HepG2 (cell line): ENCODE data around the gene GNG3. TPM values are rescaled to one million over a fixed set of nuclear protein-coding genes. Genes with fewer than 3 reads are reported as not detected.

Experiments
- ARID2 ChIP-seq: sonication (generic); formaldehyde crosslinking; IDR thresholded peaks from 2 replicates; pipeline ENCODE4 v1.8.1; 2022; ENCODE audit warnings: mild to moderate bottlenecking, missing genetic modification reagents, borderline replicate concordance
- CREB3 ChIP-seq: sonication (generic); formaldehyde crosslinking; IDR thresholded peaks from 2 replicates; pipeline ENCODE4 v1.5.0; 2020; ENCODE audit warnings: missing genetic modification reagents
- FOXK1 ChIP-seq: sonication (generic); formaldehyde crosslinking; IDR thresholded peaks from 2 replicates; pipeline ENCODE4 v1.4.0; 2020; ENCODE audit warnings: low read depth, missing genetic modification reagents, borderline replicate concordance
- HHEX ChIP-seq: IDR thresholded peaks from 2 replicates; pipeline ENCODE4 v1.6.1; 2016; ENCODE audit warnings: control low read depth
- KDM5A ChIP-seq: fragments of 200-600 bp; sonication (generic); IDR thresholded peaks from 2 replicates; pipeline ENCODE4 v1.7.0; 2018; ENCODE audit warnings: antibody characterized with exemption, mild to moderate bottlenecking, low read length, borderline replicate concordance
- KLF11 ChIP-seq: IDR thresholded peaks from 2 replicates; pipeline ENCODE4 v1.6.1; 2016; ENCODE audit warnings: missing compliant biosample characterization
- ONECUT2 ChIP-seq: sonication (generic); formaldehyde crosslinking; IDR thresholded peaks from 2 replicates; pipeline ENCODE4 v1.4.0; 2020; ENCODE audit warnings: missing genetic modification reagents
- PBX2 ChIP-seq: IDR thresholded peaks from 2 replicates; pipeline ENCODE4 v1.6.1; 2016; ENCODE audit warnings: control low read depth
- THAP9 ChIP-seq: sonication (generic); formaldehyde crosslinking; IDR thresholded peaks from 2 replicates; pipeline ENCODE4; 2020; ENCODE audit warnings: missing genetic modification reagents, mild to moderate bottlenecking, borderline replicate concordance
- ZBTB26 ChIP-seq: IDR thresholded peaks from 2 replicates; pipeline ENCODE4 v1.6.1; 2016; ENCODE audit warnings: missing compliant biosample characterization, missing genetic modification reagents, borderline replicate concordance
- ZBTB34 ChIP-seq: sonication (generic); formaldehyde crosslinking; IDR thresholded peaks from 2 replicates; pipeline ENCODE4 v1.8.0; 2022; ENCODE audit warnings: mild to moderate bottlenecking, missing genetic modification reagents
- ZNF20 ChIP-seq: sonication (generic); formaldehyde crosslinking; IDR thresholded peaks from 2 replicates; pipeline ENCODE4 v1.4.0; 2020; ENCODE audit warnings: mild to moderate bottlenecking, moderate library complexity, missing genetic modification reagents
- ZNF235 ChIP-seq: sonication (generic); formaldehyde crosslinking; IDR thresholded peaks from 2 replicates; pipeline ENCODE4 v1.8.1; 2023; ENCODE audit warnings: mild to moderate bottlenecking, missing genetic modification reagents, borderline replicate concordance
- ZNF362 ChIP-seq: sonication (generic); formaldehyde crosslinking; IDR thresholded peaks from 2 replicates; pipeline ENCODE4 v1.4.0; 2020; ENCODE audit warnings: missing genetic modification reagents, mild to moderate bottlenecking, borderline replicate concordance
- ZNF891 ChIP-seq: sonication (generic); formaldehyde crosslinking; IDR thresholded peaks from 2 replicates; pipeline ENCODE4 v1.5.0; 2020; ENCODE audit warnings: mild to moderate bottlenecking, missing genetic modification reagents
- ZUFSP ChIP-seq: sonication (generic); formaldehyde crosslinking; IDR thresholded peaks from 2 replicates; pipeline ENCODE4 v1.9.0; 2021; ENCODE audit warnings: missing genetic modification reagents, mild to moderate bottlenecking, borderline replicate concordance
- polyA plus RNA-seq, 8 experiments: library from polyadenylated mRNA; depleted of rRNA in 3 of 8; stranded (reverse) in 7 of 8; unstranded in 1 of 8; fragments of >200 nt; fragmentation: Illumina TruSeq in 4 of 8; extraction: Trizol in 4 of 8; gene quantifications; 2 replicates each; pipeline versions ENCODE4 v1.2.1 to v1.2.3, GENCODE V29; 2011 to 2016; ENCODE audit warnings: low read depth in 4 of 8, missing spikeins in 1 of 8, mixed read lengths in 1 of 8; ENCODE audit not compliant: insufficient read depth in 1 of 8
- total RNA-seq, 5 experiments: library from RNA; depleted of rRNA; stranded (reverse); fragments of >200 nt; fragmentation: Illumina TruSeq; extraction: Trizol; gene quantifications; 2 replicates each; pipeline ENCODE4 v1.2.3, GENCODE V29; 2016; ENCODE audit warnings: low read depth in 1 of 5

Gene GNG3
- total and polyA plus RNA-seq, 2 of the 13 experiments (the other 11 are each of a cell fraction or from before 2014, with no cell fraction given) = not detected

- TF ChIP-seq HHEX (CRISPR knock-in tag) = no peak
- no peak for TF ChIP-seq PBX2 (CRISPR knock-in tag)
- TF ChIP-seq CREB3 (CRISPR knock-in tag) = no peak
- TF ChIP-seq KDM5A = peak; percentile 96
- no peak for TF ChIP-seq ZNF20
- peak; percentile 83; the same call in 1 of the 2 replicates for TF ChIP-seq THAP9 (CRISPR knock-in tag)
- TF ChIP-seq ZNF235 = no peak; the same call in 1 of the 2 replicates
- TF ChIP-seq ZBTB34 = peak; percentile 85; the same call in 1 of the 2 replicates
- TF ChIP-seq ZNF891 (CRISPR knock-in tag) = peak; percentile 76
- TF ChIP-seq FOXK1 = peak; percentile 91
- TF ChIP-seq ONECUT2 = peak; percentile 14; the same call in 1 of the 2 replicates
- peak; percentile 77 for TF ChIP-seq ZBTB26 (CRISPR knock-in tag)
- no peak for TF ChIP-seq ZUFSP (CRISPR knock-in tag)
- TF ChIP-seq KLF11 = peak; percentile 74
- peak; percentile 37; the same call in 1 of the 2 replicates for TF ChIP-seq ZNF362 (CRISPR knock-in tag)
- TF ChIP-seq ARID2 (CRISPR knock-in tag) = peak; percentile 54; the same call in 1 of the 2 replicates
Measured at GRCh38 chr11:62678770-62679696, 28.4 kb upstream of the GNG3 start, which contains the start of gene UBXN1 (continued).
